Measurements from ENCODE around the gene MAD1L1. TPM values are rescaled to one million over a fixed set of nuclear protein-coding genes. Genes with fewer than 3 reads are reported as not detected.

Gene MAD1L1
- total RNA-seq, 2 donors from 2014 or later = 51.2 to 63.8 TPM

DNA sequence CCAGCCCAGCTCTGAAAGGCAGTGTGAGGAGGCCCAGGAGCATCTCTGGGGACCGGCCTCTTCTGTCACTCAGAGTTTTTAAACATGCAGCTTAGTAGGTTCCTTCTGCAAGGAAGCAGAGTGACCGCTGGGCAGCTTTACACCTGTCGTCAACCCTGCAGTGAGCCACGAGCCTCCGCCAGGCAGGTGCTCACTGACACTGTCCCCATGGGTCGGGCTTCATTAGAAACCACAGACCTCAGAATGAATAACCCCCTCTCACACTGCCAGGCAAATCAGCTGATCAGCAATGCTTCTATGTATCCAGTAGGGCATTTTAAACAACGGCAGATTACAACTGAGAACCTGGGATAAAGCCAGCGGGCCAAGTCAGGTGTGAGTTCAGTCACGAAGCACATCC lies 106.1 kb downstream of the MAD1L1 start:
- no peaks in the 10 kb centered on the region for H3K4me1 Mint-ChIP-seq (ENCODE audit: low read depth)
- ATAC-seq (replicated peaks in 1 of 2) (no peak), DNase-seq (no peak)
- no peak overlapping the region for H3K4me3 Mint-ChIP-seq
- no peaks in the 10 kb centered on the region for H3K36me3 Mint-ChIP-seq (ENCODE audit: insufficient read depth in 2 of 2)
- H3K27me3 Mint-ChIP-seq (ENCODE audit: low read depth) = no peaks in the 10 kb centered on the region
- no peak overlapping the region for H3K27ac Mint-ChIP-seq
- H3K9me3 Mint-ChIP-seq = no peaks in the 10 kb centered on the region

- Mint-ChIP-seq H3K4me1 (ENCODE audit: low read depth) (no peaks in the 10 kb centered on the region), H3K9me3 (no peaks in the 10 kb centered on the region), H3K27me3 (ENCODE audit: low read depth) (no peaks in the 10 kb centered on the region), H3K27ac (no peak overlapping the region), H3K36me3 (ENCODE audit: insufficient read depth in 2 of 2) (no peaks in the 10 kb centered on the region), H3K4me3 (no peak overlapping the region)
- DNase-seq (no peak), ATAC-seq (replicated peaks in 1 of 2) (no peak)
Measured at GRCh38 chr7:2125931-2126330, 106.8 kb downstream of the MAD1L1 start.

DNA sequence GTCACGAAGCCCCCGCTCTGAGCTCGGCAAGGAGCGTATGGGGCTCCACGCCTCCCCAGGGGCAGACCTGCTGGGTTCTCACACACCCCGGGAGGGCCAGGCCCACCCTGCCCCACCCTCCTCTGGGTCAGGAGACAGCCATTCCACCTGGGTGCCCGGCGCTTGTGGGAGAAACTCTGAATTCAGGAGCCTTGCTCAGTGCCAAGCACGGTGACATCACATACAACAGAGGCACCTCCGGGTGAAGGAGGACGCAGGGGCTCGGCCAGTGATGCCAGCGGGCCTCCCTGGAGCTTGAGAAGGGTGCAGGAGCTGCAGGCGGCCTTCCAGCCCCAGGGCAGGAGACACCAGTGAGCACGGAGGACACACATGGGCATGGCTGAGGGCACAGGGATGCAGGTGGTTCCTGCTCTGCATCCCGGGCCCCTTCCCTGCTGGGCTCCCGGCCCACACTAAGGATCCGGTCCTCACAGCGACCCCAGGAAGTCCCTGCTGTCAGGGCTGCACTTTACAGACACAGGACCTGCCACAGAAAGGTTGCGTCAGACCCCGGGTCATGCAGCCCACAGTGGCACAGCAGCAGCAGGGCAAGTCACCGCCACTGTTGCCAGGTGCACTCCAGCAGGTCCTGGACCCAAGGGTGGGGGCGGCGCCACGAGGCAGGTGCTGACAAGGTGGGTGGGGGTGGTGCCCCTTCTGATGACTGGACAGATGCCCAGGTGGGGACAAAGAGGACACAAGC lies 108.0 kb downstream of the MAD1L1 start:
- no peak for DNase-seq
- H3K36me3 Mint-ChIP-seq (ENCODE audit: insufficient read depth in 2 of 2) = no peaks in the 10 kb centered on the region
- H3K9me3 Mint-ChIP-seq = no peaks in the 10 kb centered on the region
- H3K27ac Mint-ChIP-seq = no peak overlapping the region
- peaks cover 9% of the 10 kb centered on the region for H3K4me1 Mint-ChIP-seq (ENCODE audit: low read depth)
- ATAC-seq (replicated peaks in 1 of 2) = no peak
- no peak overlapping the region for H3K4me3 Mint-ChIP-seq
- no peaks in the 10 kb centered on the region for H3K27me3 Mint-ChIP-seq (ENCODE audit: low read depth)

GRCh38 chr7:2123916-2124315 lies 108.8 kb downstream of the MAD1L1 start:
- Mint-ChIP-seq H3K4me1 (ENCODE audit: low read depth) (peaks cover 12% of the 10 kb centered on the region), H3K27ac (no peak overlapping the region), H3K27me3 (ENCODE audit: low read depth) (no peaks in the 10 kb centered on the region)

DNA sequence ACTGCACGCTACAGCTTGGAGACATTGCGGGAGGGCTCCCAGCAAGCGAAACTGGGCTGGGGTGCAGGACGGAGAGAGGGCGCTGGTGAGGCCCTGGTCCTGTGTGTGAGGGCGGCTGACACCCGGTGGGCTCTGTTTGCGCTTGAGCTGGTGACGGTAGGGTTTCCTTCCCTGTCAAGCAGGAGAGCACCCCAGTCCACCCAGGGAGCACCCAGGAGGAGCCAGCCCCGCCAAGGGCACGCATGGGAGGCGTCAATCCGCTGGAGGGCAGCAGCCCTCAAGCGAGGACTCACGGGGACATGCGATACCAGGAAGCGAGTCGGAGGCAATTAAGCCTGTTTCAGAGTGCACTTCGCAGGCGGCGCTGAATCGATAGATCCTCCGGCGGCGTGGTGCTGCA lies 109.4 kb downstream of the MAD1L1 start:
- Mint-ChIP-seq H3K4me3 (no peak overlapping the region), H3K36me3 (ENCODE audit: insufficient read depth in 2 of 2) (no peaks in the 10 kb centered on the region), H3K27ac (no peak overlapping the region), H3K9me3 (no peaks in the 10 kb centered on the region), H3K27me3 (ENCODE audit: low read depth) (no peaks in the 10 kb centered on the region), H3K4me1 (ENCODE audit: low read depth) (peaks cover 12% of the 10 kb centered on the region)
- DNase-seq = no peak
- ATAC-seq (replicated peaks in 1 of 2) = no peak

More at GRCh38 chr7:2123916-2124315, 108.8 kb downstream of the MAD1L1 start:
- H3K9me3 Mint-ChIP-seq = no peaks in the 10 kb centered on the region
- ATAC-seq (replicated peaks in 1 of 2) = no peak
- no peaks in the 10 kb centered on the region for H3K36me3 Mint-ChIP-seq (ENCODE audit: insufficient read depth in 2 of 2)
- DNase-seq = no peak
- H3K4me3 Mint-ChIP-seq = no peak overlapping the region

GRCh38 chr7:2122651-2123050 lies 110.1 kb downstream of the MAD1L1 start:
- ATAC-seq (replicated peaks in 1 of 2) (no peak), DNase-seq (no peak)
- Mint-ChIP-seq H3K9me3 (no peaks in the 10 kb centered on the region), H3K4me1 (ENCODE audit: low read depth) (peaks cover 12% of the 10 kb centered on the region), H3K36me3 (ENCODE audit: insufficient read depth in 2 of 2) (peaks cover 0 to under 1% of the 10 kb centered on the region in 2 donors), H3K27me3 (ENCODE audit: low read depth) (no peaks in the 10 kb centered on the region), H3K4me3 (no peak overlapping the region), H3K27ac (no peak overlapping the region)

GRCh38 chr7:2120841-2121830 lies 111.6 kb downstream of the MAD1L1 start:
- DNase-seq (no peak), ATAC-seq (replicated peaks in 1 of 2) (no peak)
- H3K9me3 Mint-ChIP-seq = no peaks in the 10 kb centered on the region
- no peak overlapping the region for H3K4me3 Mint-ChIP-seq
- peaks cover 0 to 3% of the 10 kb centered on the region in 2 donors for H3K36me3 Mint-ChIP-seq (ENCODE audit: insufficient read depth in 2 of 2)
- H3K4me1 Mint-ChIP-seq (ENCODE audit: low read depth) = peaks cover 12% of the 10 kb centered on the region
- H3K27me3 Mint-ChIP-seq (ENCODE audit: low read depth) = no peaks in the 10 kb centered on the region
- no peak overlapping the region for H3K27ac Mint-ChIP-seq

DNA sequence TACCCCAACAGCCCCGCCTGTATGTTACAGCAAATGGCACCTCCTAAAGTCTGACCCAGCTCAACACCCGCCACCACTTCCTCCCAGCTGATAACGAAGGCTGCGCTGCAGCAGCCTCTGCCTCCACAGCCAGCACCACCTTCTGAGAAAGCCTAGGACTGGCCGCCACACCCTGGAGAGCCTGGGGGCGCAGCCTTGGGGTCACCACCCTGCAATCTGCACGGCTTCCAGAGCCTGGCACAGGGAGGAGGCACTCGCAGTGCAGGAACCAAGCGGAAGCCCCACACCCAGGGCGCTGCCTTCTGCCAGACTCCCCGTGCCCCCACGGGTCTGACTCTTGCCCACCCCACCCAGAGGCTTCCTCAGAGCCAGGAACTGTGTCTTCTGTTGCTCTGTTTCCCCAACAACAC lies 112.5 kb downstream of the MAD1L1 start:
- ATAC-seq (replicated peaks in 1 of 2) (peak; percentile 68 to 88), DNase-seq (peak; percentile 36 to 52)
- Mint-ChIP-seq H3K4me3 (peak overlapping the region; percentile 24 to 39), H3K27me3 (ENCODE audit: low read depth) (no peaks in the 10 kb centered on the region), H3K27ac (no peak overlapping the region), H3K4me1 (ENCODE audit: low read depth) (peaks cover 12% of the 10 kb centered on the region), H3K36me3 (ENCODE audit: insufficient read depth in 2 of 2) (peaks cover 0 to 3% of the 10 kb centered on the region in 2 donors), H3K9me3 (no peaks in the 10 kb centered on the region)

- DNase-seq = no peak
- no peak for ATAC-seq (replicated peaks in 1 of 2)
- H3K4me3 Mint-ChIP-seq = no peak overlapping the region
- H3K9me3 Mint-ChIP-seq = no peaks in the 10 kb centered on the region
- H3K4me1 Mint-ChIP-seq (ENCODE audit: low read depth) = peaks cover 20% of the 10 kb centered on the region
- H3K36me3 Mint-ChIP-seq (ENCODE audit: insufficient read depth in 2 of 2) = peaks cover 0 to 3% of the 10 kb centered on the region in 2 donors
- no peaks in the 10 kb centered on the region for H3K27me3 Mint-ChIP-seq (ENCODE audit: low read depth)
- no peak overlapping the region for H3K27ac Mint-ChIP-seq
Measured at GRCh38 chr7:2118630-2119190, 114.0 kb downstream of the MAD1L1 start.

DNA sequence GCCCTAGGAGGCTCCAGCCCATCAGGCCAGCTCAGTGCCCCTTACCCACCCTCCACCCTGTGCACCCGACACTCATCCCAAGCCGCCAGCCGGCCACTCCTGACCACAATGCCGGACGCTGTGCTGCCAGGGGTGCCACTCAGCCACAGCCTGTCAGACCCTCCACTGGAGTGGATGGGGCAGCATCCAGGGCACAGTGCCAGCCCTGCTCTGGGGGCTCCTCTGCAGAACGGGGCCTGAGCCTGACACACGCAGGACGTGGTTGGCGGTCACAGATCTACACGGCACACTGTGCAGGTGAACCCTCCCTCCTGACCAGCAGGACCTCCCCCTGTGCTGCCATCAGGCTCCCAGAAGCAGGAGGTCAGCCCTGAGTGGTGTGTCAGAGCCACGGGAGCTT lies 114.7 kb downstream of the MAD1L1 start:
- no peak for ATAC-seq (replicated peaks in 1 of 2)
- Mint-ChIP-seq H3K27ac (no peak overlapping the region), H3K9me3 (no peaks in the 10 kb centered on the region), H3K36me3 (ENCODE audit: insufficient read depth in 2 of 2) (peaks cover 0 to 3% of the 10 kb centered on the region in 2 donors), H3K4me1 (ENCODE audit: low read depth) (peaks cover 26% of the 10 kb centered on the region), H3K4me3 (no peak overlapping the region), H3K27me3 (ENCODE audit: low read depth) (no peaks in the 10 kb centered on the region)
- no peak for DNase-seq

- ATAC-seq (replicated peaks in 1 of 2) (no peak), DNase-seq (no peak)
- Mint-ChIP-seq H3K27ac (no peak overlapping the region), H3K36me3 (ENCODE audit: insufficient read depth in 2 of 2) (peaks cover 0 to 3% of the 10 kb centered on the region in 2 donors), H3K4me1 (ENCODE audit: low read depth) (peaks cover 30% of the 10 kb centered on the region), H3K27me3 (ENCODE audit: low read depth) (no peaks in the 10 kb centered on the region), H3K9me3 (no peaks in the 10 kb centered on the region), H3K4me3 (no peak overlapping the region)
Measured at GRCh38 chr7:2117646-2118045, 115.1 kb downstream of the MAD1L1 start.

DNA sequence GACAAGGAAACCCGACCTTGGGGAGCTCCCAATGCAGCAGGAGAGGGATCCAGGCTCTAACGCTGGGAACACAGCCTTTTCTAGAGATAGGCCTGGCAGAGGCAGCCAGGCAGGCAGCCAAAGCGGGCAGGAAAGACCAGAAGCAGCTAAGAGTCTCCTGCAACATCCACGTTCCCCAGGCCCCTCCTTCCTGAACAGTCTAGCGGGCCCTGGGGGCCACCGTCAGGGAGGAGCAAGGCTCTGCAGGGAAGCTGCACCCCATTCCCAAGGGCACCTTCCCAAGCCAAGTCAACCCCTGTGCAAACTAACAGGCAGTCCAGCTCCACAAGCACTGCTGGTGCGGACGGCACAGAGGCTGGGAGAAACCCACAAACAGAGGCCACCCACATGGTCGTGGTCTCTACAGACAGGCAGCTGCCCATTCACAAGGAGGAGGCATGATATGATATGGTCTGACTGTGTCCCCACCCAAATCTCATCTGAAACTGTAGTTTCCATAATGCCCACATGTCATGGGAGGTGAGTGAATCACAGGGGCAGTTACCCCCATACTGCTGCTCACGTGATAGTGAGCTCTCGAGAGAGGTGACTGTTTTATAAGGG lies 115.7 kb downstream of the MAD1L1 start:
- H3K36me3 Mint-ChIP-seq (ENCODE audit: insufficient read depth in 2 of 2) = peaks cover 0 to 3% of the 10 kb centered on the region in 2 donors
- peaks cover 36% of the 10 kb centered on the region for H3K4me1 Mint-ChIP-seq (ENCODE audit: low read depth)
- DNase-seq (no peak), ATAC-seq (replicated peaks in 1 of 2) (no peak)
- no peaks in the 10 kb centered on the region for H3K27me3 Mint-ChIP-seq (ENCODE audit: low read depth)
- H3K4me3 Mint-ChIP-seq = no peak overlapping the region
- no peak overlapping the region for H3K27ac Mint-ChIP-seq
- no peaks in the 10 kb centered on the region for H3K9me3 Mint-ChIP-seq

DNA sequence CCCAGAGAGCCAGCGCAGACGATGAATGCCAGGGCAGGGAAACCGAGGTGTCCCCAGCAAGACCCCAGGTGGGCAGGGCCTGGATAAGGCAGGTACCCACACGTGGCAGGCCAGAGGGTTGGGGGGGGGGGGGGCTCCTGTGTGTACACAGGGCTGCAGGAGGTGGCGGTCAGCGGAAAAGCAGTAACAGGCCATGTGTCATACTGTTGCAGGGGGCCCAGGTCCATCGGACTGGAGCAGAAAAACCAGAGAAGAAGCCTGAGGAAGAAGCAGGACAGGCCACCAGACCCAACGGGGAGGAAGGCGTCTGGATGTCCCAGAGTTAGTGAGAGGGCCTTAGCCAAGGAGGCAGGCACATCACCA lies 116.3 kb downstream of the MAD1L1 start:
- no peak overlapping the region for H3K27ac Mint-ChIP-seq
- H3K27me3 Mint-ChIP-seq (ENCODE audit: low read depth) = no peaks in the 10 kb centered on the region
- H3K4me1 Mint-ChIP-seq (ENCODE audit: low read depth) = peaks cover 42% of the 10 kb centered on the region
- H3K36me3 Mint-ChIP-seq (ENCODE audit: insufficient read depth in 2 of 2) = peaks cover 0 to 3% of the 10 kb centered on the region in 2 donors
- ATAC-seq (replicated peaks in 1 of 2) = no peak
- H3K9me3 Mint-ChIP-seq = no peaks in the 10 kb centered on the region
- no peak for DNase-seq
- no peak overlapping the region for H3K4me3 Mint-ChIP-seq

Data from activated T-cell treated with anti-CD3 and anti-CD28 coated beads, Interleukin-2, amount 50 U/mL, for 72 hours (primary cell).